COR-L47 (cell line): ENCODE data around the gene ADAMTS10.
"Not testable (repeated sequence)": the region's sequence is repeated elsewhere in the genome, so short reads cannot be mapped to it uniquely, and the experiment has no call there.

Source experiments
- DNase-seq: peaks from one replicate; lab custom pipeline; 2025; lab: John Stamatoyannopoulos, UW

ADAMTS10 gene

DNA sequence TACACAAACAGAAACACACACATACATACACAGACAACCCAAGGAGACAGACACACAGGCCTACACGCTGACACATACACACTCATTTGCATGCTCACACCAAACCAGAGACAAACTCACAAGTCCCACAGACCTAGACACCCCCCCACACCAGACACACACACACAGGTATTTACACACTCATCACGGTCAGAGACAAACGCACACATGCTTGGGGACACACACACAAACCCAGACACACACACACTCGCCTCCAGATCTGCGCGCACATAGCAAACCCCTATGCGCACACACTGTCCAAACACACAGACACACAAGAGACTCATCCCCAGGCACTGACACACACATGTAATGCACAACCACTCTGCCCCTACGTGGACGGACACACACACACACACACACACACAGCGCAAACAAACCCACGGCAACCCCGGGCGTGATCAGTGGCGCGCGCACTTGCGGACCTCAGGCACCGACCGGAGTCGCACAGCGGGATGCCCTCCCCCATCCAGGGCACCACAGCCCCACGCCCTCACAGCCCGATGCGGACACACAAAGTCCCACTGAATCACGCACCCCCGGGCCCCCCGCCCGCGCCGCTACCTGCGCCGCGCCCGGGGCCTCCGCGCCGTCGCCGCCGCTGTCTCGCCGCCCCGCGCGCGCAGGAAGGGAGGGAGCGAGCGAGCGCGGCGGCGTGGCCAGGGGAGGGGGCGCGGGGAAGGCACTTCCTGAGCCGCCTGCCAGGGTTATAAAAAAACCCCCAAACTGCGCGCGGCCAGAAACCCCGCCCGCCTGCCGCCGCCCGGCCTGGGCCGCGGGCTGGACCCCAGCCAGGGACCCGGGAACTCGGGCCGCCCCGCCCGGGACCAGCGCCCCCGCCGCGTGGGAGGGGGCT is at the start of gene ADAMTS10:
Gene ADAMTS10, minus strand, starts transcription at position 675 of the 895 bp plus-strand sequence. CDS start 5,005 bp downstream, outside the sequence.
- DNase-seq: no peak

DNA sequence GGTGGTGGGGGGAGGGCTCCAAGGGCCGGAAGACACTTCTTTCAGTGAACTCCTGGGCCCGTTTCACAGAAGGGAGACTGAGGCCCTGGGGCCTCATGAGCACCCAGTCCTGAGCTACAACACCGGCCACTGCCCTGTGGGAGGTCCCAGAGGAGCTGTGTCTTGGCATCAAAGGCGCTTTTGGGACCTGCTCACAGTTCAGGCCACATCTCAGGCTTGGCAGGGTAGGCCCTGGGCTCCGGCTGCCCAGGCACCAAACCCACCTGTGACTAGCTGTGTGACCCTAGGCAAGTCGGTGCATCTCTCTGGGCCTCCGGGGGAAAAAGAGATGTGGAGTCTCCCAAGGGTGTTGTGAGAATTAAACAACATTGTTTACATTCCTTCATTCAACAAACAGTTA is 49.4 kb upstream of the ADAMTS10 start:
- DNase-seq: no peak

DNA sequence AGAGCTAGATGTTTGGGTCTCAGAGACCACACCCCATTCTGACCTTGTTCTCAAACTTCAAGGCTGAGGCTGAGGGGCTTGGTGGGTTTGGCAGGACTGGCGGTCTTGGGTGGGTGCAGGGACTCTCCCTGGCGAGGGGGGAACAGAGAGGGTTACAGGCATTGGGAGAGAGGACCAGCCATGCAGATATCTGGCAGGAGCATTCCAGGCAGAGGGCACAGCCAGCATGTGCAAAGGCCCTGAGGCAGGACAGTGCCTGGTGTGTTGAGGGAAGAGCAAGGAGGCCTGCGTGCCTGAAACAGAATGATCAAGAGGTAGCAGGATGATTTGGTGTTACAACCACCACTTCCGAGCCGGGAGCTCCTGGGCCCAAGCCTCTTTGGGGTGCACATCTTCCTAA is 47.4 kb upstream of the ADAMTS10 start:
- DNase-seq: no peak

DNA sequence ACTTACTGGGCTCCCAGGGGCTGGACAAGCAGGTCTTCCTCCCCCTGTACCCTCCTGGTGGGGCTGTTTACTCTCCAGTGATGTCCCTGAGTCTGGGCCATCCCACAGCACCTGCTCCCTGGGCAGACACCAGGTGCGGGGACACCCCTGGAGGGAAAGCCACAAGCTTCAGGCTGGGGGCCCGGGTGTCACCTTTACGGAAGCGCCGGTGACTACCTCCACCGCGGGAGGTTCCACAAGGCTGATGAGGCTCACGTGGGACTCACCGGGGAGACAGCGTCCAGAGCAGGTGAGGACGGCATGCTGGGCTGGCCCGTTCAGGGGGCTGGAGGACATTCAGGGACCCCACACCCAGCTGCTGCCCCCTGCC is 44.8 kb upstream of the ADAMTS10 start:
- peak; percentile 2 for DNase-seq

DNA sequence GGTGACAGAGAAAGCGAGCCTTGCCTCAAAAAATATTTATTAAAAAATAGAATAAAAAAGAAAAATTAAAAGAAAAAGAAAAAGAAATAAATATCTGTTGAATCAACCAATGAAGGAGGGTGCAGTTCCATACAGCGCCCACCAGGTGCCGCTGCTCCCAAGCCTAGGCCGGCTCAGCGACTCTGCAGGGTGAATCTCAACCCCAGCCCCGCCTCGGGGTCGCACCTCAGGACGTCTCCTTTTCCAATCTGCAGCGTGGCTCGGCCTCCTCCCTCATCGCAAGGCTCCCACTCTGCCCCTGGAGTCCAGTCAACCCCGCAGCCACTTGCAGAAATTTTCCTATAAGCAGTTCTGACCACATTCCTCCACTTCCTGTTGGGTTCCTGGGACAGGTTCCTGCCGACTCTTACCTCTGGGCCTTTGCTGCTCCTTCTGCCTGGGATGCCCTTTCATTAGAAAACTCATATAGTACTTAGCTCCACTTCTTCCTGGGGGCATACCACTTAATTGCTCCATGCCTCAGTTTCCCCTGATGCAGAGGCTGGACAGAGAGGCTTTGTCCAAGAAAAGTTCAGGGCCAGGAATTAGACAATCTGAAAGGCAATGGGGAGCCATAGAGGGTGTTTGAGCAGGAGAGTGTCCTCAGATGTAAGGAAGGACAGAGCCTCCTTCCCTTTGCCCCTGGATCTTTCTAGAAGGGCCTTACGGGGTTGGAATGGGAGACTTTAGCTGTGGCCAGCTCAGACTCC is 44.2 kb upstream of the ADAMTS10 start:
- peak; percentile 1 for DNase-seq

DNA sequence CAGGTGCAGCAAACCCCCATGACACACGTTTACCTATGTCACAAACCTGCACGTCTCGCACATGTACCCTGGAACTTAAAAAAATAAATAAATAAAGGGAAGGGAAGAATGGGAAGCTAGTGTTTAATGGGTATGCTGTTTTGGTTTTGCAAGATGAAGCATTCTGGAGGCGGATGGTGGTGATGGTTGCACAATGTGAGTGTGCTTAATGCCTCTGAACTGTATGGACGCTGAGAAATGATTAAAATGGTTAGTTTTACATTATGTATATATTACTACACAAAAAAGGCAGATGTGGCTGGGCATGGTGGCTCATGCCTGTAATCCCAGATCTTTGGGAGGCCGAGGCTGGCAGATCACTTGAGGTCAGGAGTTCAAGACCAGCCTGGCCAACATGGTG is 37.7 kb upstream of the ADAMTS10 start:
- DNase-seq: no peak

DNA sequence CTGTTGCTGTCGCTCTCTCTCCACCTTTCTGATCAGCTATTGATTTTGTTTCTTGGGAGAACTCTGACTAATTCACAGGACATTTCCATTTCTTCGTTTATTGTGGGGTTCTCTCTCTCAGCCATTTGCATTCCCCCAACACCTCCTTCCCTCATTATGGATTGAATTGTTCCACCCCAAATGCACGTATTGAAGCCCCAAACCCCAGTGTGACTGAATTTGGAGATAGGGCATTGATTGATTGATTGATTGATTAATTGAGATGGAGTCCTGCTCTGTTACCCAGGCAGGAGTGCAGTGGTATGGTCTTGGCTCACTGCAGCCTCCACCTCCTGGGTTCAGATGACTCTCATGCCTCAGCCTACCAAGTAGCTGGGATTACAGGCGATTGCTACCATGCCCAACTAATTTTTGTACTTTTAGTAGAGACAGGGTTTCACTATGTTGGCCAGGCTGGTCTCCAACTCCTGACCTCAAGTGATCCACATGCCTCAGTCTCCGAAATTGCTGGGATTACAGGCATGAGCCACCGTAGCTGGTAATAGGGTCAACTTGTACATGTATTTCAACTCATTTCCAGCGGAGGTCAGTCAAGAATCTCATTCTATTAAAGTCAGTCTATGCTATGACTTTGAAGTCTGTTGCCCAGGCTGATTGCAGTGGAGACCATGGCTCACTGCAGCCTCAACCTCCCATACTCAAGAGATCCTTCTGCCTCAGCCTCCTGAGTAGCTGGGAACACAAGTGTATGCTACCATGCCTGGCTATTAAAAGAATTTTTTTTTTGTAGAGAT is 33.5 kb upstream of the ADAMTS10 start:
- DNase-seq: no peak

DNA sequence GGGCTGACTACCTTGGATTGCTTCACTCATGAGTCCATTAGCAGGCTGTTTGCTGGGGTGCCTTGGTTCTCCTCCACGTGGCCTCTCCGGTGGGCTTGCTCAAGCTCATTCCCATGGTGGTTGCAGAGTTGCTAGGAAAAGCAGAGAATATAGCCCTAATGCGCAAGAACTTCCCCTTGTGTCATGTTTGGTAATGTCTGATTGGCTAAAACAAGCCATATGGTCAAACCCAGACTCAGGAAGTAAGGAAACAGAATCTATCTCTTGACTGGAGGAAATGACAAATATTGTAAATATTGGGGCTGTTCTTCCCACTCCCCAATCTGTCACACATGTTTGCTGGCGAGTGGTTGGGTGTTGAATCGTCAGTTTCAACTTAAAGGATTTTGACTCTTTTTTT is 32.0 kb upstream of the ADAMTS10 start:
- DNase-seq: no peak

DNA sequence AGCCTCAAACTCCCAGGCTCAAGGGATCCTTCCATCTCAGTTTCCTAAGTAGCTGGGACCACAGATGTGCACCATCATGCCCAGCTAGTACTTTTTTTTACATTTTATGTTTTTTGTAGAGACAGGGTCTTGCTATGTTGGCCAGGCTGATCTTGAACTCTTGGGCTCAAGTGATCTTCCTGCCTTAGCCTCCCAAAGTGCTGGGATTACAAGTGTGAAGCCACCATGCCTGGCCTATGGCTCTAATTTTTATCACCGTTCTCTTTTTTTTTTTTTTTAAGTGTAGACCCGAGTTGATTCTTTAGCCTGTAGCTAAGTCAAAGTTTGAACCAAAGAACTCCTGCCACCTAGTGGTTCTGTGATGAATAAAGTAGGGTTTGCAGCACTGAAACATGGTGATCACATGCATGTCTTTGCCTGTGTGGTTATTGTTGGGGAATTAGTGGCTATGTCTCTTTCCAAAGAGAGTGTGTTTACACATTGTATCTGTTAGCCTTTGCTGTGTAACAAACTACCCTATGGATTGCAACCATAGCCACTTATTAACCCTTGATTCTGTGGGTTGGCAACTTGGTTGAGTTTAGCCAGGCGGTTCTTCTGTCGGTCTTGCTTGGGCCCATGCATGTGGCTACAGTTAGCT is 31.5 kb upstream of the ADAMTS10 start:
- DNase-seq: no peak

DNA sequence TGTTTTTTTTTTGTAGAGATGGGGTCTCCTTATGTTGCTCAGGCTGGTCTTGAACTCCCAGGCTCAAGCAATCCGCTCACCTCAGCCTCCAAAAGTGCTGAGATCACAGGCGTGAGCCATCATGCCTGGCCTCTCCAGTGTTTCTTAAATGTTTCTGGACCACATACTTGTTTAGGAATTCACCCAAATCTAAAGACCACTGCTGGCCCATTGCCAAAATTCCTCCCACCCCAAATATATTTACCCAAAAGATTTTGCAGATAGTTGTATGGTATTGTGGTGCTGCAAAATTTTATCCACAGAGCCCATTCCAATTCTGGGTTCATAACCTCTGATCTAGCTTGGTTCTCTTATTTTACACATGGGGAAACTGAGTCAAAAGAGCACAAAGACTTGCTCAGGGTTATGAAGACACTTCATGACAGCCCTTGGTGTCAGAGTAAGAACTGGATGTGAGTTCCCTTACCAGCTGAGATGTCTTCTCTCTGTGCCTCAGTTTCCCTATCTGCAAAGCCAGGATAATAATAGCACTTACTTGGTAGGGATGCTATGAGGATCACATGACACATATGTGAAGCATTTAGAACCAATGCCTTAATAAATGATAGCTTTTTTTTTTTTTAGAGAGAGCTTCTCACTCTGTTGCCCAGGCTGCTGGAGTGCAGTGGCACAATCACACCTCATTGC is 30.8 kb upstream of the ADAMTS10 start:
- DNase-seq: no peak

DNA sequence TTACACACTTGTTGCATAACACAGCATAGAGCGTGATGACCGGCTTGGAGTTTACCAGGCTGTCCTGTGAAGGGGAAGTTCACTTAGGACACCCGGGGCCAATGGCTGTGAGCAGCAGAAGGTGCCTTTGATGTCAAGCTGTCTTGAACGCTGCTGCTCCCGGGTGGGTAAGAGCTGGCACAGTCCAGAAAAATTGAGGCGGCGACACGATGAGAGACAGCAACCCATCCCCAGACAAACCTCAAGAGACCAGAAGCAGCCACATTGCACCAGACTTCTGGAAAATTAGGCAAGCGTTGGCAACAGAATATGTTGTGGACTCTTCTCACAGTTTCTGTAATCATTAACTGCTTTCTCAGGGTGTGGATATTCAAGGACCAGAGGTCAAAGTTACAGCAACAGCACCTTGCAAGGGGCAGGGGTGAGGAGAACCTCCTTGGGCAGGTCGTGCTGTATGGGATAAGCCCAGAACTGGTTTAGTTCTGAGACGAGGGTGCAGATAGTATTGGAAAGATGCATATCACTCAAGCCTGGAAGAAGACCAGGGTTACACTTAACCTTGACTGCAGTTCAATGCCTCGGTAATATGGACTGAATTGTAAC is 30.0 kb upstream of the ADAMTS10 start:
- DNase-seq: no peak

DNA sequence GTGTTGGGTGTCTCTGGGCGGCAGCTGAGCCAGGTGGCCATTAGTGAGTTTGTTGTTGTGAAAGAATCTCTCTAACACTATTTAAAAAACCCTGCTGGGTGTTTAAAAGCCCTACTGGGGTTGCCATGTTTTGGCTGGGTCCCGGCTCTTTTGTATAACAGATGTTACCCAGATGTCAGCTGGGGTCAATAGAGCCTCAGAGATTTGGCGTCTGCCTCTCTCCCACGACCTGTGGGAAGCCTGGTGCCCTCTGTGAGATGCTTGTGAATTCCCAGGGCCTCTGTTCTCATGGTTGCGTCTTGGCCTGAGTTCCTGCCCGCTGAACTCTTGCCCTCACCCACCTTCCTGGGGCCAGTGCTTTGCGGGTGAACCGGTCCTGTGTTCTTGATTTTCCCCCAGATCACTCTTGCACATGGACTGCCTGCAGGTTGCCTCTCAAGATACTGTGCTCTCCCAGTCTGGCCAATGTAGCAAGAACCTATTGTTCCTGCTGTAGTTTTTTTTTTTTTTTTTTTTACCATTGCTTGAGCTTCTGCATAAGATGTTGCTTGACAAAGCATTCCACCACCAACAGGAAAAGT is 29.4 kb upstream of the ADAMTS10 start:
- DNase-seq: no peak

DNA sequence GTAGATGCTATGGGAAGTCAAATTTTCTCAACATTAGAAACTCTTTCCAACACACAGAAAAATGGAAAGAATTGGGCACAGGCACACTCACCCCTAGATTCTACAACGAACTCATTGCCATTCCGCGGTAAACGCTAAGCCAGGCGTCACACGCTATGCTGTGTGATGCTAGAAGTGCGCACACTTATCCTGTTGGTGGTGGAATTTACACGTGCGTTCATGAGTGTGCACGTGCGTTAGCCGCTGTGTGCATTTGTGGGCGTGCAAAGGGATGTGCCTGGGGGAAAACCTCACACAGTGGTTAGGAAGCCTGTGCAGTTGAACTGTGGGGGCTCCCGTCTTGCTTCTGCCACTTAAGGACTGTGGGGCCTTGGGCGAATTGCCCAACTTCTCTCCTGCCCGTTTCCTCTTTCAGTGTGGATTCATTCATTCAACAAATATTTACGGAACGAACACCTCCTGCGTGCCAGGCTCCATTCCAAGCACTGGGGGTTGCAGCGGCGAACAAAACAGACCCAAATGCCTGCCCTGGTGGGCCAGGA is 27.6 kb upstream of the ADAMTS10 start:
- DNase-seq: no peak

DNA sequence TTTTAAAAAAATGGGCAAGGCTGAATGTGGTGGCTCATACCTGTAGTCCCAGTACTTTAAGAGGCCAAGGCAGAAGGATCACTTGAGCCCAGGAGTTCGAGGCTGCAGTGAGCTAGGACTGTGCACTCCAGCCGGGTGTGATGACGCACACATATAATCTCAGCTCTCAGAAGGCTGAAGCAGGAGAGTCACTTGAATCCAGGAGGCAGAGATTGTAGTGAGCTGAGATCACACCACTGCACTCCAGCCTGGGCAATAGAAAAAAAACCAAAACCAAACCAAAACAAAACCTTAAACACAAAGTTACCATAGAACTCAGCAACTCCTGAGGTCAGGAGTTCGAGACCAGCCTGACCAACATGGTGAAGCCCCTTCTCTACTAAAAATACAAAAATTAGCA is 26.6 kb upstream of the ADAMTS10 start:
- DNase-seq: not testable (repeated sequence)

DNA sequence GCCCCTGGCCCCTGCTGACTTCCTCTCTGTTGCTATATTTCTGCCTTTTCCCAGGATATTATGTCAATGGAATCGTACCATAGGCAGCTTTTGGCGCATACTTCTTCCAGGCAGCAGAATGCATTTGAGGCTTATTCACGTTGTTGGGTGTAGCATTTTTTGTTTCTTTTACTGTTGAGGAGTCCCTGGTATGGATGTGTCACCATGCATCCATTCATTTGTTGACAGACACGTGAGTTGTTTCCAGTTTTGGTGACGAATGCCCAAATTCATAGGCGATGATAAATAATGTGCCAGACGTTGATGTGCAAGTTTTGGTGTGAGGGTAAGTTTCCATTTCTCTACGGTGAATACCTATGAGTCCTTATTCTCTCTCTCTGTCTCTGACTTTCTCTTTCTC is 24.9 kb upstream of the ADAMTS10 start:
- no peak for DNase-seq

DNA sequence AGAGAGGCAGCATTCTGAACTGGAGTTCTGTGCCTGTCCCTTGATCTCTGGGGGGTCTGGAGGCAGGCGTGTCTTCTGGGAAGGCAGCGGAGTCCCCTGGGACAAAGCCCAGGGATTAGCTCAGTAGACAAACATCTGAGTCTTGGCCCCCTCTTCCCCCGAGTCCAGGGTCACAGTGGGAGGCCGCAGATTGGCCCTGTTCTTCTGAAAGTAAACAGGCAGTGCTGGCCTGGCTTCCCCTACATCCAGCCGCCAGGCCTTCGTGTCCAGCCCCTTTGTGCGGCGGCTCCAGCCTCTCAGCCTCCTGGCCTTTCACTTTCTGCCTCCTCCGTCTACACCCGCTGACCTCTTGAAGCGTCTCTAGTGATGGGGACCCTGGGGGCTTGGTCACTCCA is 20.9 kb upstream of the ADAMTS10 start:
- no peak for DNase-seq

DNA sequence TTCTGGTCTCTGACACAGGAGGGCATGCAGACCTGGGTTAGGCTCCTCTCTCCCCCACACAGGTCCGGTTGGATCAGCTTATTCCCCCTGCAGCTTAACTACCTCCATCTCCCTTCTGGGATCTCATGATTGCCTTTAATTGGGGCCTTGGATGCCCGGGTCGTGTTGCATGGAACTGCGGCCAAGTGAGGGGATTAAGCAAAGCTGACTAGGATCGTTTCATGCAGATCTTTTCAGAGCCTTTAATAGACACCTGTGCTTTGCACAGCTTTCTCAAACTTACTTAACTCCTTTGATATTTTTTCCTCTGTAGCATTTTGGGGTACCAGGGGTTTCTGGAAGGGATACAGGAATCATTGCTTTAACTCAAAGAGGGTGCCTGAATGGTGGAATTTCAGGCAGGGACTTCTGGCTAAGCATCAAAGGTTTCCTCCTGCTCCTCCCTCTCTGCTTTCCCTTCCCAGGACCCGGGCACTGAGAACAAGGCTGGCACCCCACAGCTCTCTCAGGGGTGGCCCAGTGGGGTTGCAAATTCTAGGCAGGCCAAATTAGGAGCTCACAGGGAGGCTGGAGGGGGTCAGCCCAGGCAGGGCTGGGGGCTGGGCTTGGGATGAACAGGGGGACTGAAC is 20.4 kb upstream of the ADAMTS10 start:
- DNase-seq: no peak

DNA sequence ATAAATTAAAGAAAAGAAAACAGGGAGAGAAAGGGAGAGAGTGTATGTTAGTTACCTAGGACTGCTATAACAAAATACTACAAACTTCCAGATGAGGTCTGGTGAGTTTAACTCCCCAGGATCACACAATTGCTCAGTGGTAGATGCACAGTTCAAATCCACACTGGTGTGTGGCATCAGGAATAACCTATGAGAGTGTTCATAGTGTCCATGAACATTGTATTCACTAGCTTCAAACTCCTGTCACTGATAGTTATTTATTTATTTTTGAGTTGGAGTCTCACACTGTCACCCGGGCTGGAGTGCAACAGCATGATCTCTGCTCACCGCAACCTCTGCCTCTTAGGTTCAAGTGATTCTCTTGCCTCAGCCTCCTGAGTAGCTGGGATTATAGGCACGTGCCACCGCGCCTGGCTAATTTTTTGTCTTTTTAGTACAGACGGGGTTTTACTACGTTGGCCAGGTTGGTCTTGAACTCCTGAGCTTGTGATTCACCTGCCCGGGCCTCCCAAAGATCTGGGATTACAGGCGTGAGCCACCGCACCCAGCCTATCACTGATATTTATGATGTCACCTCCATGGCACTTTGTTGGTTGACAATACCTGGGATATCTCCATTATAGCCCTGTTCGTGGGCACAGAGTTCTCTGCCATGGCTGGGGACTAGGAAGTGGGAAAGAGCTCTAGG is 19.6 kb upstream of the ADAMTS10 start, which contains the start of gene NFILZ:
Gene NFILZ, plus strand, starts transcription at position 638 of the 688 bp plus-strand sequence. CDS start 46,133 bp downstream, outside the sequence.
- no peak for DNase-seq

DNA sequence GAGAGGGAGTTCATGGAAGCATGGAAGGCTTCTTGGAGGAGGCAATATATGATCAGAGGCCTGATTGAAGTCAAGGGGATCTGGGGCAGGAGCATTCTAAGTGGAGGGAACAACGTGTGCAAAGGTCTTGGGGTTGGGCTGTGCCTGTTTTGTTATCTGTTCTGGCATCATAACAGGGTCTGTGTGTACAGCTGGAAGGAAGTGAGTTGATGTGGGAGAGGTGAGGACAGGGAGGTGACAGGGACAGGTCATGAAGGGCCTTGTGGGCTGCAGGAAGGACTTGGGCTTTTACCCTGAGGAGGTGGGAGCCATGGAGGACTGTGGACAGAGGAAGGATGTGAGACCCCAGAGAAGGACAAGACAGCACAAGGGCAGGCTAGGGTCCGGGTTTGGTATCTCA is 18.7 kb upstream of the ADAMTS10 start:
- DNase-seq: no peak
